ENCODE results near the gene APMAP.
A peak's percentile ranks its signal among the peaks of the same experiment; 100 is the strongest.

APMAP gene

GRCh38 chr20:24918579-24919566 lies 73.7 kb downstream of the APMAP start:
- no peak for DNase-seq
- Histone ChIP-seq H3K27me3 (no peaks in the 10 kb centered on the region), H3K36me3 (no peaks in the 10 kb centered on the region), H3K4me1 (no peaks in the 10 kb centered on the region), H3K9me3 (no peaks in the 10 kb centered on the region), H3K4me3 (ENCODE audit: low read depth, low read length) (no peak overlapping the region)
- no peak for TF ChIP-seq CTCF (IDR thresholded peaks at IDR 0.05; ENCODE audit: low read depth, low read length)

GRCh38 chr20:24917797-24918578 lies 74.6 kb downstream of the APMAP start:
- peak; percentile 89 for TF ChIP-seq CTCF (IDR thresholded peaks at IDR 0.05; ENCODE audit: low read depth, low read length)
- H3K27me3 ChIP-seq: no peaks in the 10 kb centered on the region
- no peaks in the 10 kb centered on the region for H3K4me1 ChIP-seq
- no peaks in the 10 kb centered on the region for H3K9me3 ChIP-seq
- peak; percentile 77 for DNase-seq
- H3K36me3 ChIP-seq: no peaks in the 10 kb centered on the region
- peak overlapping the region; percentile 15; the same call in 1 of the 2 replicates for H3K4me3 ChIP-seq (ENCODE audit: low read depth, low read length)

GRCh38 chr20:24917056-24917455 lies 75.5 kb downstream of the APMAP start:
- H3K9me3 ChIP-seq: no peaks in the 10 kb centered on the region
- no peak for DNase-seq
- TF ChIP-seq CTCF (IDR thresholded peaks at IDR 0.05; ENCODE audit: low read depth, low read length): no peak
- no peaks in the 10 kb centered on the region for H3K27me3 ChIP-seq
- H3K36me3 ChIP-seq: no peaks in the 10 kb centered on the region
- H3K4me3 ChIP-seq (ENCODE audit: low read depth, low read length): no peak overlapping the region
- no peaks in the 10 kb centered on the region for H3K4me1 ChIP-seq

- DNase-seq: no peak
These were observed 76.1 kb downstream of the APMAP start for GRCh38 chr20:24916412-24916811.

GRCh38 chr20:24915892-24916291 lies 76.7 kb downstream of the APMAP start:
- Histone ChIP-seq H3K27me3 (no peaks in the 10 kb centered on the region), H3K4me3 (ENCODE audit: low read depth, low read length) (no peak overlapping the region), H3K9me3 (no peaks in the 10 kb centered on the region), H3K4me1 (no peaks in the 10 kb centered on the region), H3K36me3 (no peaks in the 10 kb centered on the region)
- TF ChIP-seq CTCF (IDR thresholded peaks at IDR 0.05; ENCODE audit: low read depth, low read length): no peak
- DNase-seq: no peak

More at GRCh38 chr20:24916412-24916811, 76.1 kb downstream of the APMAP start:
- H3K4me1 ChIP-seq: no peaks in the 10 kb centered on the region
- TF ChIP-seq CTCF (IDR thresholded peaks at IDR 0.05; ENCODE audit: low read depth, low read length): no peak
- no peak overlapping the region for H3K4me3 ChIP-seq (ENCODE audit: low read depth, low read length)
- H3K27me3 ChIP-seq: no peaks in the 10 kb centered on the region
- H3K9me3 ChIP-seq: no peaks in the 10 kb centered on the region
- no peaks in the 10 kb centered on the region for H3K36me3 ChIP-seq
